Esophagus muscularis mucosa (tissue), 3 donors: ENCODE results near the gene POPDC3.

Source experiments
- POLR2AphosphoS5 ChIP-seq, 2 donors: sonication (generic); formaldehyde crosslinking; IDR thresholded peaks; one replicate each; pipeline ENCODE4 v1.6.1; 2017; ENCODE audit warnings: antibody characterized with exemption in 2 of 2
- TF ChIP-seq, protein P1 (sequence below), 3 experiments: fragments of 200-600 bp in 2 of 3; fragments of 450-650 bp in 1 of 3; sonication (generic) in 2 of 3; IDR thresholded peaks; one replicate each; pipeline ENCODE4 v1.5.1; 2017 to 2019; ENCODE audit warnings: antibody characterized with exemption in 3 of 3, mild to moderate bottlenecking in 2 of 3, moderate library complexity in 1 of 3

- TF ChIP-seq, protein P1, sequence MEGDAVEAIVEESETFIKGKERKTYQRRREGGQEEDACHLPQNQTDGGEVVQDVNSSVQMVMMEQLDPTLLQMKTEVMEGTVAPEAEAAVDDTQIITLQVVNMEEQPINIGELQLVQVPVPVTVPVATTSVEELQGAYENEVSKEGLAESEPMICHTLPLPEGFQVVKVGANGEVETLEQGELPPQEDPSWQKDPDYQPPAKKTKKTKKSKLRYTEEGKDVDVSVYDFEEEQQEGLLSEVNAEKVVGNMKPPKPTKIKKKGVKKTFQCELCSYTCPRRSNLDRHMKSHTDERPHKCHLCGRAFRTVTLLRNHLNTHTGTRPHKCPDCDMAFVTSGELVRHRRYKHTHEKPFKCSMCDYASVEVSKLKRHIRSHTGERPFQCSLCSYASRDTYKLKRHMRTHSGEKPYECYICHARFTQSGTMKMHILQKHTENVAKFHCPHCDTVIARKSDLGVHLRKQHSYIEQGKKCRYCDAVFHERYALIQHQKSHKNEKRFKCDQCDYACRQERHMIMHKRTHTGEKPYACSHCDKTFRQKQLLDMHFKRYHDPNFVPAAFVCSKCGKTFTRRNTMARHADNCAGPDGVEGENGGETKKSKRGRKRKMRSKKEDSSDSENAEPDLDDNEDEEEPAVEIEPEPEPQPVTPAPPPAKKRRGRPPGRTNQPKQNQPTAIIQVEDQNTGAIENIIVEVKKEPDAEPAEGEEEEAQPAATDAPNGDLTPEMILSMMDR (IDR thresholded peaks at IDR 0.05): no peak
- TF ChIP-seq POLR2AphosphoS5 (IDR thresholded peaks at IDR 0.05): no peak
Observed at GRCh38 chr6:105181981-105182515, 2.2 kb upstream of the POPDC3 start.
